Epithelial cell of esophagus (primary cell): ENCODE results near the gene APBB1IP.

ENCODE experiments used
- DNase-seq: peaks from one replicate; pipeline ENCODE4 v3.0.0; 2010; ENCODE audit warnings: low read depth
- H3K4me3 ChIP-seq: 2 replicates; pipeline ENCODE4 v1.5.1; 2011; ENCODE audit warnings: mild to moderate bottlenecking, low read length, control low read depth
- TF ChIP-seq, protein P1 (sequence below): IDR thresholded peaks from 2 replicates; pipeline ENCODE4 v1.5.1; 2011; ENCODE audit warnings: low read depth, mild to moderate bottlenecking, low read length, control low read depth, inconsistent platforms; ENCODE audit not compliant: insufficient read depth; ENCODE audit errors: missing control alignments

APBB1IP gene

GRCh38 chr10:26554246-26554645, 116.1 kb downstream of the APBB1IP start:
- TF ChIP-seq, protein P1, sequence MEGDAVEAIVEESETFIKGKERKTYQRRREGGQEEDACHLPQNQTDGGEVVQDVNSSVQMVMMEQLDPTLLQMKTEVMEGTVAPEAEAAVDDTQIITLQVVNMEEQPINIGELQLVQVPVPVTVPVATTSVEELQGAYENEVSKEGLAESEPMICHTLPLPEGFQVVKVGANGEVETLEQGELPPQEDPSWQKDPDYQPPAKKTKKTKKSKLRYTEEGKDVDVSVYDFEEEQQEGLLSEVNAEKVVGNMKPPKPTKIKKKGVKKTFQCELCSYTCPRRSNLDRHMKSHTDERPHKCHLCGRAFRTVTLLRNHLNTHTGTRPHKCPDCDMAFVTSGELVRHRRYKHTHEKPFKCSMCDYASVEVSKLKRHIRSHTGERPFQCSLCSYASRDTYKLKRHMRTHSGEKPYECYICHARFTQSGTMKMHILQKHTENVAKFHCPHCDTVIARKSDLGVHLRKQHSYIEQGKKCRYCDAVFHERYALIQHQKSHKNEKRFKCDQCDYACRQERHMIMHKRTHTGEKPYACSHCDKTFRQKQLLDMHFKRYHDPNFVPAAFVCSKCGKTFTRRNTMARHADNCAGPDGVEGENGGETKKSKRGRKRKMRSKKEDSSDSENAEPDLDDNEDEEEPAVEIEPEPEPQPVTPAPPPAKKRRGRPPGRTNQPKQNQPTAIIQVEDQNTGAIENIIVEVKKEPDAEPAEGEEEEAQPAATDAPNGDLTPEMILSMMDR = no peak
- no peak for DNase-seq
- no peak overlapping the region for H3K4me3 ChIP-seq

DNA sequence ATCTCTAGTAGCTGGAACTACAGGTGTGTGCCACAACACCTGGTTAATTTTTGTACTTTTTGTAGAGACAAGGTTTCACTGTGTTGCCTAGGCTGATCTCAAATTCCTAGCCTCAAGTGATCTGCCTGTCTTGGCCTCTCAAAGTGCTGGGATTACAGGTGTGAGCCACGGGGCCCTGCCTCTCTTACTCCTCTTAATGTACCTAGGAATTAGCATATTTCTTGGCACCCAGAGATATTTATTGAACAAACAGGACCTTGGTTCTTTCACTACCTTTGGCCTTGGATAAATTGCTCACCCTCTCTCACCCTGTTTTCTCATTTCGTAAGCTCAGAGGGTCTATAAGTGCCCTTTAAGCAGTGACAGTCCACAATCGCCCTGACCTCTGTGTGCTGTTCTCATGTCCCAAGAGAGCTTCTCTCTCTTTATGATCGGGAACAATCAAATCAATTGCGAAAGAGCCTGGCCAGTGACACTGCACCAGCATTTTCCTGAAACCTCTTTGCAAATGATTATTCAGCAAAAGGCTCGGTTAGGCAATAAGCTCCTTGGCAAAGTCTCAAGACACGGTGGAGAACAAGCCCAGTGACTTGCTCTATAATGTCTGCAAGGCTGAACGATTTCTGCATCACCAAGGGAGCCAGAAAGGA, 117.7 kb downstream of the APBB1IP start:
- TF ChIP-seq, protein P1 = no peak
- H3K4me3 ChIP-seq = no peak overlapping the region
- DNase-seq = peak; percentile 86

DNA sequence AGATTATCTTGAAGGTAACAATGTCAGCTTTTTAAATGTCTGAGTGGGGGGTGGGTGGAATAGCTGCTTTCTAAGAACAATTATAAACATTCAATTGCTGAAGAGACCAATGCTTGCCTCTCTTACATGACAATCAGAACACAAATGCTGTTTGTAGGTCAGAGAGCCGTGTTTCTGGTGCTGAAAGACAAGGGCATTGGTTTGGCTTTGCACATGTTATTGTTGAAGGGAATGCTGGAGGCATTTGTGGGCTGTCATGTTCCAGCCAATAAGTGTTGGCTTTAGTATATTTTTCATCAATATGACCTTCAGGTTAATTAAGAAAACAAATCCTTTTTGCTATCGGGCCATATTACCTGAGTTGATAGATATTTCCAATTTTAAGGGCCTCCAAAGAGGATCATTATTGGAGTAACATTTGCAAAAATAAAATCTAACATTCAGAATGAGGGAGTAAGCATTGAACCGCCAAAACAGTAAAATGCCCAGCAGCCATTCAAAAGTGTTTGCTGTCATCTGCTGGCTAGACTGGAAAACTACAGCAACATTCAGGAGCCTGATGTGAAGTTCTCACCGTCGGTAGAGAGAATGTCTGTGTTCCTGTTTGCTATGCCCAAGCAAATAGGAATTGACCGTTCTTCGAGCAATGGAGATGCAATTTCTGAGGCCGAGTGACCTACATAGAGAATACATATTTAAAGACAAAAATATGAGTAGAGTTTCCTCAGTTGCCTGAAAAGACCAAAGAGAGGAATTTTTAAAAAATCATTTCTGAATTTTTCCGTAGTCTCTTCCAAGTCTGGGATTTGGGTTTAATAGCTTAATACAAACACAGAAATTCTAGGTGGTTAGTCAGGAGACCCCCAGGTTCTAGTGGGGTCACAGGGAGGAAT, 118.9 kb downstream of the APBB1IP start:
- peak; percentile 52 for DNase-seq
- TF ChIP-seq, protein P1 = peak; percentile 94
- no peak overlapping the region for H3K4me3 ChIP-seq

GRCh38 chr10:26557641-26558014, 119.5 kb downstream of the APBB1IP start:
- TF ChIP-seq, protein P1 = no peak
- no peak for DNase-seq
- no peak overlapping the region for H3K4me3 ChIP-seq

DNA sequence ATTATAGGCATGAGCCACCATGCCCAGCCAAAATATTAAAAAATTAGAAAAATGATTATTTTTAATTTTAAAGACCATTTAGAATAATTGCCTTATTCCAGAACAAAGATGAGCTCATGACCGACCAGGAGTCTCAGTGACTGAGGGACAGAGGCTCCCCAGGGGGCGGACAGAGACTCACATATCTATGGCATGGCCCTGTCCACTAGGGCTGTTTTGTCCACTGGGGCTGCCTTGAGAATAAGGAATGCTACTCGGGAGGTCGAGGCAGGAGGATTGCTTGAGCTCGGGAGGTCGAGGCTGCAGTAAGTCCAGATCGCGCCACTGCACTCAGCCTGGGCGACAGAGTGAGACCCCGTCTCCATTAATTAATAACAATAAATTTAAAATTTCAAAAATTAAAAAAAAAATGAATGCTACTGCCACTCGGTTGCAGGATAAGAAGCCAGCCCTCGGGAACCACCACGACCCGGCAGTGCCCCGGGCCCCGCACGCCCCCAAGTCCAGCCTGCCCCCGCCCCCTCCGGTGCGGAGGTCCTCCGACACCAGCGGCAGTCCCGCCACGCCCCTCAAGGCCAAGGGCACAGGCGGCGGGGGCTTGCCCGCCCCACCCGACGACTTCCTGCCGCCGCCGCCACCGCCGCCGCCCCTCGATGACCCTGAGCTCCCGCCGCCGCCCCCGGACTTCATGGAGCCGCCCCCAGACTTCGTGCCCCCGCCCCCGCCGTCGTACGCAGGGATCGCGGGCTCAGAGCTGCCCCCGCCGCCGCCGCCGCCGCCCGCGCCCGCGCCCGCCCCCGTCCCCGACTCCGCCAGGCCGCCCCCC, 128.6 kb downstream of the APBB1IP start:
- no peak for DNase-seq
- H3K4me3 ChIP-seq = no peak overlapping the region
- TF ChIP-seq, protein P1 = no peak

DNA sequence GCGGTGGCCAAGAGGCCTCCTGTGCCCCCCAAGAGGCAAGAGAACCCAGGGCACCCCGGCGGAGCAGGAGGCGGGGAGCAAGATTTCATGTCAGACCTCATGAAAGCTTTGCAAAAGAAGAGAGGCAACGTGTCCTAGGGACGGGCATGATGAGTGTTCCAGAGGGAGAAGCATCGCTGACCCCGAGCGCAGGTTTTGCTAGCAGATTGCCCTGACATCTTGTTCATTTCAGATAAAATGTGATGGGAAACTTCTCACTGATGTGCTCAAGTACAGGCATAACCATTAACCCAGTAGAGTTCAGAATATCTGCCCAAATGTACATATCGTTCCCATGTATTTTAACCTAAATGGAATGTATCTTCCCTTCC, 129.2 kb downstream of the APBB1IP start:
- DNase-seq = no peak
- no peak overlapping the region for H3K4me3 ChIP-seq
- TF ChIP-seq, protein P1 = no peak
